HG03520 (cell line): ENCODE results near the gene GPX4.

Source experiments
- ATAC-seq: cut with Tn5 transposase; IDR thresholded peaks from one replicate; pipeline ENCODE4 v1.9.1; 2021; ENCODE audit warnings: mild to moderate bottlenecking, moderate library complexity; ENCODE audit not compliant: unreplicated experiment

GPX4 gene

GRCh38 chr19:1102407-1103131 lies 1.2 kb upstream of the GPX4 start:
- no peak for ATAC-seq

- ATAC-seq = no peak
Observed at GRCh38 chr19:1103132-1103707, 574 bp upstream of the GPX4 start.

GRCh38 chr19:1104311-1105007 lies 665 bp downstream of the GPX4 start:
- peak; percentile 26 for ATAC-seq

GRCh38 chr19:1105008-1105872 lies 1.4 kb downstream of the GPX4 start:
- ATAC-seq = no peak

- ATAC-seq = no peak
Observed at GRCh38 chr19:1105873-1106840, 2.4 kb downstream of the GPX4 start.

GRCh38 chr19:1106841-1107660 lies 3.3 kb downstream of the GPX4 start:
- no peak for ATAC-seq

- ATAC-seq = no peak
Observed at GRCh38 chr19:1107661-1108261, 4.0 kb downstream of the GPX4 start.

GRCh38 chr19:1108291-1109031 lies 4.7 kb downstream of the GPX4 start:
- ATAC-seq = no peak

GRCh38 chr19:1109032-1109551 lies 5.3 kb downstream of the GPX4 start:
- no peak for ATAC-seq

GRCh38 chr19:1109697-1110671 lies 6.2 kb downstream of the GPX4 start:
- no peak for ATAC-seq

- no peak for ATAC-seq
Observed at GRCh38 chr19:1110809-1111640, 7.2 kb downstream of the GPX4 start.

- ATAC-seq = no peak
Observed at GRCh38 chr19:1111641-1112267, 8.0 kb downstream of the GPX4 start.

GRCh38 chr19:1112268-1113029 lies 8.7 kb downstream of the GPX4 start:
- no peak for ATAC-seq
